Measurements from ENCODE around the gene MOB1B.
"Not testable (repeated sequence)": the region's sequence is repeated elsewhere in the genome, so short reads cannot be mapped to it uniquely, and the experiment has no call there.

The MOB1B gene

GRCh38 chr4:70901984-70902576 lies at the start of gene MOB1B:
Gene MOB1B, plus strand, starts transcription at chr4:70902369. Its CDS starts 168 bp downstream, at chr4:70902537.
- DNase-seq: peak; percentile 84

DNA sequence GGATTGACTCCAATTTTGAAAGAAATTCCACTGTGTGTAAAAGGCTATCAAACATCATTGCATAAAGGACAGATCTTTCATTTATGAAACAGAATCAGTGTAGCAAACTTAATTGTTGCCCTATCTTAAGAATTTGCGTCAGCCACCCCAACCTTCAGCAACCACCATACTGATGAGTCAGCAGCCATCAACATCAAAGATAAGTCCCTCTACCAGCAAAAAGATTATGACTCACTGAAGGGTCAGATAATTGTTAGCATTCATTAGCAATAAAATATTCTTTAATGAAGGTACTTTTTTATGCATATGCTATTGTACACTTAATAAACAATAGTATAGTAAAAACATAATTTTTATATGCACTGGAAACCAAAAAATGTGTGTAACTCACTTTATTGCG lies 46.7 kb upstream of the MOB1B start:
- DNase-seq: no peak

DNA sequence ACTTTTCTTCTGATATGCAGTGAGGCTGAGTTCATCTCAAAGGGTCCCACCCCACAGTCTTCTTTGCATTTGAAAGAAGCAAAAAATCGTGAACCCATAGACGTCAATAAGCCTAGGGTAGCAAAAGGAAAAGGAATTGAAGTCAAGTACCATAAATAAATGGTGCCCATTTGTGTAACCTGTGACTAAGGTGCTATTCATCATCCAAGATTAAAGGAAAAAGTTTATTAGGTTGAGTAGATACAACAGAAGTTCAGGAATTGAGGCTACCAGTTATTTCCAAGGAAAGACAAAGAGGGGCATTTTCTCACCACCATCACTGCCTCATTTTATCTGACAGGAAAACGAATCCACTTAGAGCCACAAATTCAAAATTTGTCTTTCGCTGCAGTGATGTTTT lies 43.7 kb upstream of the MOB1B start:
- DNase-seq: no peak

DNA sequence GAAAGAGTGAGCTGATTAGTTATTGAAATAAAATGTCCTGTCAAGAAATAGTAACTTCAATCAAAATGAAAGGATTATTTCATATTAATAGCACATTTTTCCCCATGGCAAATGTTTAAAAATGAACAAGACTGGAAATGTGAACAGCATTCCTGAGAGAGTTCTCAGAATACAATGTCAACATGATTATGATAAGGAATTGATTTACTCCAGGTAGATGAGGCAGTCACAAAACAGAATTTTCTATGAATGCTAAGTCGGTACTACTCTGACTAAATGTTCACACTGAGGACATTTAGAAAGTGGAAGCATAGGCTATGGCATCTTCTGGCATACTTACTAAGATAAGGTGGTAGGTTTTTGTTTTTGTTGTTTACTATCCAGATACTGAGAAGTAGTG lies 43.1 kb upstream of the MOB1B start:
- DNase-seq: no peak

DNA sequence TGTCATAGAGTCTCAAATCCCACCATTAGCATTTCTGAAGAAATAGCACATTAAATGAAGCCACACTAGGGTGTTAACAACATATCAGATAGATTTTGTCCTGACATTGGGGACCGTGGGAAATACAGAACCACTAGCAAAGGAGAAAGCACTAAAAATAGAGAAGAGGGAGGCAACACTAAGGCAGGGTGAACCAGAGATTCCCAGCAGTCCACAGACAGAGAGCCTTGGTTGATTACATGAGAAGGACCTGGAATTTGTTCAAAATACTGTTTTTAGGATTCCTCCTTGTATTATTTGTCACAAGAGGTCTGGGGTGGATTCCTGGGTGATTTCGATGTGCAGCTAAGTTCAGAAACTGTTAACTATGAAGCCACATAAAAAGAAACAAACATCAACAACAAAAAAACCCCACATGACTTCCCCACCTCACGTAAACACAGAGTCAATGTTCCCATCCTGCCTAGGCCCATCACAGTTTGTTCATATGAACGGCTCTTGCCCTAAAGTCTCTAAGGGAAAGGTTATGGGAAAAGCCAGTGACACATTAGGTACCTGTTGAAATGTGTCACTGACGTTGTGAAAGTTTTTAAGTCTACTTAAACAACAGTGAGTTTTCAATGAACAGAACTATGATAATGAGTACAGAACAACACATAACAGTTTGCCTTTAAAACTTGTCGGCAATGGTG lies 38.9 kb upstream of the MOB1B start:
- DNase-seq: no peak

- DNase-seq: no peak
These were observed 33.4 kb upstream of the MOB1B start for GRCh38 chr4:70868778-70869177.

- no peak for DNase-seq
These were observed 29.0 kb upstream of the MOB1B start for GRCh38 chr4:70873216-70873615.

DNA sequence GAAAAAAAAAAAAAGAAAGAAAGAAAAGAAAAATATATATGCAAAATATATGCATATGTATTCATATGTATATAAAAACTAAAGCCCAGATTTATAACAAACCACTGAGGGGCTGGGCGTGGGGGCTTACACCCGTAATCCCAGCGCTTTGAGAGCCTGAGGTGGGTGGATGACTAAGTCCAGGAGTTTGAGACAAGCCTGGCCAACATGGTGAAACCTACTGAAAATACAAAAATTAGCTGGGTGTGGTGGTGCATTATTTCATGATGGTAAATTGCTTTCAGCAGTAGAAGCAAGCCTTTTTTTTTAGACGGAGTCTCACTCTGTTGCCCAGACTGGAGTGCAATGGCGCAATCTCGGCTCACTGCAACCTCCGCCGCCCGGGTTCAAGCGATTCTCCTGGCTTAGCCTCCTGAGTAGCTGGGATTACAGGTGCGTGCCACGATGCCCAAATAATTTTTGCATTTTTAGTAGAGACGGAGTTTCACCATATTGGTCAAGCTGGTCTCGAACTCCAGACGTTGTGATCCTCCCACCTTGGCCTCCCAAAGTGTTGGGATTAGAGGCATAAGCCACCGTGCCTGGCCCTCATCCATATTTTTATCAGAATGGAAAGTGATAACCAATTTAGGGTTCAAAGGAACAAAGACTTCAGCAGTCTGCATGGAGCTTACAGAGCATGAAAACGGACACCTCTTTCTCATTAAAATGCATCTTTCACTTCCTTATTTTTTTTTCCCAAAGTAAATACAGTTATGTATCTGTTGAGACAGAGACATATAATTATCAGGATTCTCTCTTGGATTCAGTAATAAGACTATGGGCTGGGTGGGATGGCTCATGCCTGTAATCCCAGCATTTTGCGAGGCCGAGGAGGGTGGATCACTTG lies 27.7 kb upstream of the MOB1B start:
- DNase-seq: peak; percentile 7

GRCh38 chr4:70877556-70877955 lies 24.6 kb upstream of the MOB1B start:
- DNase-seq: no peak

DNA sequence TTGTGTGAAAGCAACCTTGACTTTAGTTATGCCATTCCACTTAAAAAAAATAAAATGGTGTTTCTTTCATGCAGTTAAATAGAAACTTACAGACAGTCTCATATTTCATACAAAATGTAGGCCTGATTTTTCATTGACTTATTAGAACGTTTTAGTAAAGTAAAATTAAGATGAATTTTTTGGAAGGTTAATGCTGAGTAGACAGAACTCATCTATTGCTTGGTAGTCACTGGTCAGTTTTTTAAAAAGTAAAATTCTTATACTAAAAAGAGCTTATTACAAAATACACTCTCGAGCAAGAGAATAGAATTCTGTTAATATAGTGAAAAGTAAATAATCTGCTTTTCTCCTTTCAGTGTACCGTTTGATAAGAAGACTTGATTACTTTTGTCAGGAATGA lies 21.4 kb upstream of the MOB1B start:
- DNase-seq: no peak

DNA sequence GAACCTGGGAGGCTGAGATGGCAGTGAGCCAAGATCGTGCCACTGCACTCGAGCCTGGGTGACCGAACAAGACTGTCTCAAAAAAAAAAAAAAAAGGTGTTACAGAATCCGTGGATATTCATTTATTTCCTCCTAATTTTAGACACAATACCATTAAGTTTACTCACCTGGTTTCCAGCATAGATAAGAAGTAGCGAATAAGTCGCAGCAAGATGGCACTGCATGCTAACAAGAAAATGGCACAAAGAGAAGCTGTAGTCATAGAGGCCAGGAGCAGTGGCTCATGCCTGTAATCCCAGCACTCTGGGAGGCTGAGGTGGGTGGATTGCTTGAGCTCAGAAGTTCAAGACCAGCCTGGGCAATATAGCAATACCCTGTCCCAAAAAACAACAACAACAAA lies 17.0 kb upstream of the MOB1B start:
- no peak for DNase-seq

DNA sequence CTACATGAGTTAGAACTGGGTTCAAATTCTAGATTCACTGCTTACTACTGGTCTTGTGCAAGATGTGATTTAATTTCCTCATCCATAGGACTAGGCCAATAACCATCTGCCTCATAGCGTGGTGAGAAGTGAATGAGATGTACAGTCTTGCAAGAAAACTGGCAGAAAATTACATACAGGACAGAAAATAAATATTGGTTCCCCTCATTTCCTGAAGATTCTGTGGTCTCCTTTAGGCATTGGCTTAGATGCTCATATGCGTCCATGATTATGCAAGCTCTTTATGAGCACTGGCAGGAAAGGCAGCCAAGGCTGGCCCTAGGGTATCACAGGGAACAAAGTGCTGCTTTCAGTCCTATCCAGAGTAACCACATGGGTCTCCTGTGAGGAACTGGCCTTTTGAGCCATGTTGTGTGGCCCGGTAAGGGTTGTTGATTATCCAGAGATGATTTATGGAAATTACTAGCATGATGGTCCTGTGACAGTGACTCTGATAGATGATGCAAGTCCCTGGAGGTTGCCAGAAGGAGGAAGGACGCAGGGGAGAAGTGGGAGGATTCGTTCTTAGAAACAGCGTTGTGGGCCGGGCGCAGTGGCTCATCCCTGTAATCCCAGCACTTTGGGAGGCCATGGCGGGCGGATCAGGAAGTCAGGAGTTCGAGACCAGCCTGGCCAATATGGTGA lies 9.9 kb upstream of the MOB1B start:
- DNase-seq: peak; percentile 97

DNA sequence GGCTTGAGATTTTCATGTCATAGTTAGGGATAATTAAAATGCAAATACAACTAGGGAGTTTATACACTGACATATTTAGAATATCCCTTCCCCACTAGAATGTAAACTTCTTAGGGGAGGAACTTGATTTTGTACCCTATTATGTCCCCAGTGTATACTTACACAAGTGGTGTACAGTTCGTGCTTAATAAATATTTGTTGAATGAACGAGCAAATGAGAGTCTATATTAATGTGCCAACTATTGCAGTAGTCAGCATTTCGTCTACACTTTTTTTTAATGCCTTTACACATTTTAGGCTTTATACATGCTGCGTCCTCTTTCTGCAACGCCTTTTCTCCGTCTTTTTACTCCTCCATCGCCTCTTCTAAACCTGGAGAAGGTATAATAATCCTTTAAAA lies 8.4 kb upstream of the MOB1B start:
- no peak for DNase-seq

GRCh38 chr4:70895405-70895804 lies 6.8 kb upstream of the MOB1B start:
- no peak for DNase-seq

DNA sequence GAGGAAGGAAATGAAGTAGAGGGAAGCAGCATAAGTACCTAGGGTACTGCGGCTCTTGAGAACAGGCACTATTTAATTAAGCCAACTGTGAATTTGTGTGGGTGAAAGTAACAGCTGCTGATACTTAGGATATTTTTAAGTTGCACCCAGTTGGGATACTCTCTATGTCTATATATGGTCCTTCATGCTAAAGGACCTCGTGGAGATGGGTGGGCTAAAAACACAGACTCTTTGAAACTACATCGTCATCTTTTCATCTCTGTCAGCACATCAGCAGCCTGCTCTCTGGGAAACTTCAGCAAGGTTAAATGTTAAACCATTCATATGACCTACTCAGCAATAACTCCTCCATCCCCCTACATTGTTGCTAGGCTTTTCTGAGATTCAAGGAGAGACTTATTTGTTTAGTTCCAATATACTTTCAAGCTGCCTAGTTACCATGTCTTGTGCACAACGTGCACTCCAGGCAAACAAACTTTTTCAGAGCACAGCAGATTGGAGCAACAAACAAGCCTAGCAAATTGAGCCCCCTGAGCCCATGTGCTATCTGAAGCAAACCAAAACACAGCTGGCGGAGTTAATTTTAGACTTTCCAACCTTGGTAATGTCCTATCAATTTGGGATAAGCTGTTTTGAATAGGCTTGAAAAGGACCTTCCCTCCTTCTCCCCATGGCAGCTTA lies 6.2 kb upstream of the MOB1B start:
- DNase-seq: no peak

DNA sequence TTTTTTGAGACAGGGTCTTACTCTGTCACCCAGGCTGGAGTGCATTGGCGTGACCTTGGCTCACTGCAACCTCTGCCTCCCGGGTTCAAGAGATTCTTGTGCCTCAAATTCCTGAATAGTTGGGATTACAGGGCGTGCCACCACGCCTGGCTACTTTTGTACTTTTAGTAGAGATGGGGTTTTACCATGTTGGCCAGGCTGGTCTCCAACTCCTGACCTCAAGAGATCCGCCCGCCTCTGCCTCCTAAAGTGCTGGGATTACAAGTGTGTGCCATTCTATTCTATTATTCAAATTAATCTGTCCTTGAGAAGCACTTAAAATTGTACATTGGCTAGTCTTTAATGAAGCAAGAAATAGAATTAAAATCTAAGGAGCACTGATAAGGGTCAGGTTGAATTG lies 3.6 kb upstream of the MOB1B start:
- not testable (repeated sequence) for DNase-seq

DNA sequence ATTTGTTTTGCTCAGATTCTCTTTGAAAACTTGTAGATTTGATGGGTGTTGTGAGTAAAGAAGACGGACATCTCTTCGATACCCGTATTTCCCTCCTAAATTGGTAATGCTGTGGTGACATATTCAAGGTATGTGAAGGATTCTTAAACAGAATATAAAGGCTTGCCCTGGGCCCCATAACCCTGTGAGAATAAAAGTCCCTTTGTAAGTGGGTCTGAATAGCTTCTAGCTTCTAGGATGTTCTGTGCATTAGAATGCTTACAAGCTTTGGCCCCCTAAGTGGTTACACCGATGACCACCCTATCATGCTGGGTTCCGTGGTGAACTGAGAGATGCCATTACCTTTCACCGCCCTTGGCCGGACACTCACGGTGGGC lies 574 bp upstream of the MOB1B start:
- DNase-seq: no peak

DNA sequence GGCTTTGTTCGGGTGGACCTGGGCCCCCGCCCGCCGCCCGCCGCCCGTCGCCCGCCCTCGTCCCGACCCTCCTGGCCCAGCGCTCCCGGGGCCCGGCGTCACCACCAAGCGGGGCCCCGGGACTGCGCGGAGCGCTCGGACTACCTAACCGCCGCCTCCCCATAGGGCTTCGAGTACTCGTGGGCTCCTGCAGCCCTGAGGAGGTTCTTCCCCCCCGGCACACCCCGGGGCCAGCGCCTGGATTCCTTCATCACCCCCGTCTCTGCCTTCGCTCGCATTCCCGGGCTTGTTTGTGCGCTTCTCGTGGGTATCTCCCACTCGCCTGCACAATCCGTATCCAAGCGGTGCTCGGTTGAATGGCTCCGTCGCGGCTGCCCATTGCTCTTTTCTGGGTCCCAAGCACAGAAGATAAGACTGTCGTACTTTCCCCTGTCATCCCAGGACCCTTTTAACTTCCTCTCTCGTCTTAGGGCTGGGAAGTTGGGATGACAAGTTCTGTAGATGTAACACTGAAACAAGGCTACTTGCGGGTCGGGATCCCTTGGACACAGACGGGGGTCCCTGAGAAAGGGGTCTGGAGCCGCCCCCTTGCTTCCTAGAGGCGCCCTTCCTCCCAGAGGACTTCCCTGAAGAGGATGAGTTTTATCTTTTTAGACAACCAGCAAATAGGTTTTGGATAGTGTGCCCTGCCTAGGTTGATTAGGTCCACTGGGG lies 565 bp downstream of the MOB1B start:
- DNase-seq: peak; percentile 49

DNA sequence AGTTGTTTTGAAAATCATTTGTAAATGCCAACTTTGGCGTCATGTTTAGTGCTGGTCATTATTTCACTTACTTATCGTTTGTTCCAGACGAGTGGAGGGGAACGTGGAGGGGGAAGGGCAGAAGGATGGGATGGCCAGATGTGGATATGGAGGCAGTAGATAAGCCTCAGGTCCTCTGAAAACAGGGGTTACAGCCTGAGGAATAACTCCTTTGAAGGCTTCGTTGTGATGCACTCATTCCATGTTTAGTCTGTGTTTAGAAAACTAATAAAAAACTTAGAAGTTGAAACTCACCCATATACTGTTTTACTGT lies 1.1 kb downstream of the MOB1B start:
- DNase-seq: peak; percentile 42

DNA sequence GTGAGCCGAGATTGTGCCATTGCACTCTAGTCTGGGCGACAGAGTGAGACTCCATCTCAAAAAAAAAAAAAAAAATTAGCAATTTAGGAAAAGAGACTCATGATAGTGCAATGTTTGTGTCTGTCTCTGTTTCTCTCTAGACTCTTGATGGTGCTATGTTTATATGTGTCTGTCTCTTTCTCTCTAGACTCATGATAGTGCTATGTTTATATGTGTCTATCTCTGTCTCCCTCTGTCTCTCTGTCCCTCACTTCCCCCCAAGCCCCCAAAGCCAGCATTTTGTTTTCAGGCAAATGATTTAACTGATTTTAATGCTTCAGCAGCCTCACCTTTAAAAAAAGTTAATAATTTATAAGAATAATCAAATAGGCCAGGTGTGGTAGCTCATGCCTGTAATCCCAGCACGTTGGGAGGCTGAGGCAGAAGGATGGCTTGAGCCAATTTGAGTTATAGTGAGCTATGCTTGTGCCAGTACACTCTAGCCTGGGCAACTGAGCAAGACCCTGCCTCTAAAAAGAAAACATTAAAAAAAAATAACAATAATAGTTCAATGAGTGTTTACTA lies 6.9 kb downstream of the MOB1B start:
- DNase-seq: no peak

DNA sequence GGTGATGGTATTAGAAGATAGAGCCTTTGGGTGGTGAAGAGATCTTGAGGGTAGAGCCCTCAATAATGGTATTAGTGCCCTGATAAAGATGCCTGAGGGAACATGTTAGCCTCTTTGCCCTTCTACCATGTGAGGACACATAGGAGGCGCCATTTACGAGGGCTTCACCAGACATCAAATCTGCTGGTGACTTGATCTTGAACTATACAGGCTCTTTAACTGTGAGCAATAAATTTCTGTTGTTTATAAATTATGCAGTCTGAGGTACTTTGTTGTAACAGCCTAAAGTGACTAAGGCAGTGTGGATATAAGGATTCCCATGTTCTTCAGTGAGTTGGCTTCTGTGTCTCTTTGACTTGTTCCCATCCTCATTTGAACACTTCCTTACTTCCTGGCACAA lies 11.8 kb downstream of the MOB1B start:
- no peak for DNase-seq

GRCh38 chr4:70914631-70915030 lies 12.5 kb downstream of the MOB1B start:
- DNase-seq: no peak
